Central memory CD4-positive, alpha-beta T cell (primary cell): ENCODE measurements around the gene XKR7.

Experiments
- DNase-seq: peaks from one replicate; pipeline ENCODE4 v3.0.0; 2022

Gene XKR7

DNA sequence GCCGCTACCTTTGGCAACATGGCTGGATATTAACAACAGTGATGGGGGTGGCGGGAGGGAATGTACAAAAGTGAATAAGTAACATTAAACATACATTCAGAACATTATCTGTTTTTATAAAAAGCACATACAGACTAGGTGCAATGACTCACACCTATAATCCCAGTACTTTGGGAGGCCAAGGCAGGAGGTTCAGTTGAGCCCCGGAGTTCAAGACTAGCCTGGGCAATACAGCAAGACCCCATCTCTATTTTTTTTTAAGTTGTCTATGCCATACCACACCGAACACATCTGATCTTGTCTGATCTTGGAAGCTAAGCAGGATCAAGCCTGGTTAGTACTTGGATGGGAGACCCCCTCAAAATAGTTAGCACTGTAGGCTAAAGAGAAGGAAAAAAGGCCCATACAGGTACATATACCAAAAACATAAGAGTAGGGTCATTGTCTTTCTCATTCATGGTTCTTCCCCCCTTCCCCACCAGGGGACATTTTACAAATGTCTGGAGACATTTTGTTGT lies 82.4 kb downstream of the XKR7 start:
- DNase-seq, result no peak

DNA sequence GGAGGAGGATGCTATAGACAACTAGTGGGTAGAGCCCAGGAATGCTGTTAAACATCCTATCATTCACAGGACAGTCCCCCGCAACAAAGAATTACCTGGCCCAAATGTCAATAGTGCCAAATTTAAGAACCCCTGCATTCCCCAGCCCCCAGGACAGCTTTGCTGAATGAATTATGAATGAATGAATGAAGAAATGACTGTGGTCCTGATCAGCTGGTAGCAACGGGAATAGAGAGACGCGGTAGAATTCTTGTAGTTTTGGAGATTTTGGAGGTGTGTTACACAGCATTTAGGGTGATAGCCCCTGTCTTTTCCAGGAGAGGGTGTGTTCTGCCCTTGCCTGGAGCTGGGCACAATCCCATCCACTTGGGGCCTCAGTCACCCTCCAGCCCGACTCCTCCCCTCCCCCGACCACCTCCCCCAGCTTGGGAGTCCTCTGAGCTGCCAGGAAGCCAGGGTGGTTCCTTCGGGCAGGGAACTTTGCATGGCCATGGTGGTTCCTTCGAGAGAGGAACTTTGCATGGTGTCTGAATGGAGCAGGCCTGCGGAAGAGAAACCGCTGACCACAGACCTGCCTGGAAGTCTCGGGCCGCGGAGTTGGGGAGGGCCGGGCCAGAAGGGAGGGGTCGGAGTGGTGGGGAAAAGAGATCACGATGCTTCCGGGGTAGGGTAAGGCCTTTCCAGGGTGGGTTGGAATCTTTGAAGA lies 83.1 kb downstream of the XKR7 start:
- no peak for DNase-seq

DNA sequence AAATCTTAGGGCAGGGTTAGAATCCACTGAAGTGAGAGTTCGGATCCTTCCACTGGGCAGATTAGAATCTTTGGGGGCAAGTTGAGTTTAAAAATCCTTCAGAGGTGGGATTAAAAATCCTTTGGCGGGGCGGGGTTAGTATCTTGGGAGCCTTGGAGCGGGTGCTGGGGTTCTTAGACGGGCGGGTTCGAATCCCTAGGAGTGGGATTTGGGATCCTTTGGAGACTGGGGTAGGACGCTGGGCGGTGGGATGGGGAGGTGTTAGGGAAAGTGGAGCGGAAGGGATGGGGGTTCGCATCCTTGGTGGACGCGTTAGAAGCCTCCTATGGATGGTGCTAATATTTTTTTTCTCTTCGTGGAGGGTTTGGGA lies 83.8 kb downstream of the XKR7 start:
- DNase-seq, result no peak

DNA sequence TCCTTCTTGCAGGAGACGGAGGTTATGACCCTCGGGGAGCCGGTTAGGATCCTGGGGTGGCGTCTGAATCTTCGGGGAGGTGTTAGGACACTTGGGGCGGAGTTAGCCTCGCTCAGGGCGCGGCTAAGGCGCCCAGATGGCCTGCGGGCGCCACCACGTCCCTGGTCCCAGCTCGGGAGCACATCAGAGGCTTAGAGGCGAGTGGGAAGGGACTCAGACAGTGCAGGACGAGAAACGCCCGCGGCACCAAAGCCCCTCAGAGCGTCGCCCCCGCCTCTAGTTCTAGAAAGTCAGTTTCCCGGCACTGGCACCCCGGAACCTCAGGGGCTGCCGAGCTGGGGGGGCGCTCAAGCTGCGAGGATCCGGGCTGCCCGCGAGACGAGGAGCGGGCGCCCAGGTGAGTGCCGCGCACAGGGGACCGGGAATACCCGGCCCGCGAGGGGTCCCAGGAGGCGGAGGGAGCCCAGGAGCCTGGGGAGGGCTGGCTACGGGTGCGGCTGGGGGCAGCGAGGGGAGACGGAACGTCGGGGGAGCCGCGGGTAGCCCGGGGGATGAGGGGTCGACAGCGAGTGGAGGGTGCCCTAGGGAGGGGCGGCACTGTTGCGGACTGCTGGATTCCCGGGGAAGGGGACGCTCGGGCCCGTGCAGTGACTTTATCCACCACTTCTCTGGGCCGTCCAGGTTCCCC lies 84.3 kb downstream of the XKR7 start, which contains the start of gene HCK:
HCK (plus strand) TSS at position 153 of the 688 bp plus-strand sequence.
- DNase-seq, result no peak

DNA sequence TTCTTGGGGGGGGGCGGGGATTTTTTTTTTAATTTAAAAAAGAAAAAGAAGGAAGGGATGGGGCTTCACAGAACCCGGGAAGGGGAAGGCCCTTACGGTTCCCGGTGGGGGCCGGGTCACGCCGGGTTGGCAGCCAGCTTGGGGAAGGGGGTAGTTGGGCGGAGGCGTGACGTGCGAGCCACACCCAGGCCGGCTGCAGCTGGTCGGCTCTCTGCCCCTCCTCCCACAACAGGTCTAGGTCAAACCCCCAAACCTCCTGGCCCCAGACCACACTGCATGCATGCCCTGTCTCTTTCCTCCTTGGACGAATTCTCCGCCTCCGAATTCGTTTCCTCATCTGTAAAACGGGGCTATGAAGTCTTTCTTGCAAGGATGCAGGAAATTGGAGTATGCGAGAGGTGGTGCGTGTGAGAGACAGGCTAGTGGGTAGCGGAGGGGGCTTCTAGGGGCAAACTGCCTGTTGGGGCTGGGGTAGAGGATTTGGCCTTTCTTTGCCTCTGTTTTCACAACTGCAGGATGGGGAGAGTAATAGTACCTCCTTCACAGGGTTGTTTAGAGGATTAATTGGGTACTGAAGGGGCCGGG lies 84.9 kb downstream of the XKR7 start:
- no peak for DNase-seq
